ENCODE measurements around the gene TM4SF20. TPM values are rescaled to one million over a fixed set of nuclear protein-coding genes. Genes with fewer than 3 reads are reported as not detected.
"Not testable (repeated sequence)": the region's sequence is repeated elsewhere in the genome, so short reads cannot be mapped to it uniquely, and the experiment has no call there.

The TM4SF20 gene
- total RNA-seq, 1 donor: not detected

- TF ChIP-seq, protein P1, sequence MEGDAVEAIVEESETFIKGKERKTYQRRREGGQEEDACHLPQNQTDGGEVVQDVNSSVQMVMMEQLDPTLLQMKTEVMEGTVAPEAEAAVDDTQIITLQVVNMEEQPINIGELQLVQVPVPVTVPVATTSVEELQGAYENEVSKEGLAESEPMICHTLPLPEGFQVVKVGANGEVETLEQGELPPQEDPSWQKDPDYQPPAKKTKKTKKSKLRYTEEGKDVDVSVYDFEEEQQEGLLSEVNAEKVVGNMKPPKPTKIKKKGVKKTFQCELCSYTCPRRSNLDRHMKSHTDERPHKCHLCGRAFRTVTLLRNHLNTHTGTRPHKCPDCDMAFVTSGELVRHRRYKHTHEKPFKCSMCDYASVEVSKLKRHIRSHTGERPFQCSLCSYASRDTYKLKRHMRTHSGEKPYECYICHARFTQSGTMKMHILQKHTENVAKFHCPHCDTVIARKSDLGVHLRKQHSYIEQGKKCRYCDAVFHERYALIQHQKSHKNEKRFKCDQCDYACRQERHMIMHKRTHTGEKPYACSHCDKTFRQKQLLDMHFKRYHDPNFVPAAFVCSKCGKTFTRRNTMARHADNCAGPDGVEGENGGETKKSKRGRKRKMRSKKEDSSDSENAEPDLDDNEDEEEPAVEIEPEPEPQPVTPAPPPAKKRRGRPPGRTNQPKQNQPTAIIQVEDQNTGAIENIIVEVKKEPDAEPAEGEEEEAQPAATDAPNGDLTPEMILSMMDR (IDR thresholded peaks at IDR 0.05; ENCODE audit: insufficient read depth, low read length): no peak
- no peak for DNase-seq (ENCODE audit: low read depth)
- no peak overlapping the region for H3K4me3 ChIP-seq (ENCODE audit: low read depth, low read length)
Measured at GRCh38 chr2:227368574-227368973, 10.5 kb downstream of the TM4SF20 start.

GRCh38 chr2:227367427-227367795 lies 11.7 kb downstream of the TM4SF20 start:
- H3K4me3 ChIP-seq (ENCODE audit: low read depth, low read length): no peak overlapping the region
- DNase-seq (ENCODE audit: low read depth): no peak
- TF ChIP-seq, protein P1 (IDR thresholded peaks at IDR 0.05; ENCODE audit: insufficient read depth, low read length): no peak

GRCh38 chr2:227366769-227367426 lies 12.2 kb downstream of the TM4SF20 start:
- DNase-seq (ENCODE audit: low read depth): peak; percentile 99
- TF ChIP-seq, protein P1 (IDR thresholded peaks at IDR 0.05; ENCODE audit: insufficient read depth, low read length): no peak
- H3K4me3 ChIP-seq (ENCODE audit: low read depth, low read length): no peak overlapping the region

- TF ChIP-seq, protein P1 (IDR thresholded peaks at IDR 0.05; ENCODE audit: insufficient read depth, low read length): no peak
- DNase-seq (ENCODE audit: low read depth): peak; percentile 51
- H3K4me3 ChIP-seq (ENCODE audit: low read depth, low read length): no peak overlapping the region
Measured at GRCh38 chr2:227365833-227366232, 13.3 kb downstream of the TM4SF20 start.

DNA sequence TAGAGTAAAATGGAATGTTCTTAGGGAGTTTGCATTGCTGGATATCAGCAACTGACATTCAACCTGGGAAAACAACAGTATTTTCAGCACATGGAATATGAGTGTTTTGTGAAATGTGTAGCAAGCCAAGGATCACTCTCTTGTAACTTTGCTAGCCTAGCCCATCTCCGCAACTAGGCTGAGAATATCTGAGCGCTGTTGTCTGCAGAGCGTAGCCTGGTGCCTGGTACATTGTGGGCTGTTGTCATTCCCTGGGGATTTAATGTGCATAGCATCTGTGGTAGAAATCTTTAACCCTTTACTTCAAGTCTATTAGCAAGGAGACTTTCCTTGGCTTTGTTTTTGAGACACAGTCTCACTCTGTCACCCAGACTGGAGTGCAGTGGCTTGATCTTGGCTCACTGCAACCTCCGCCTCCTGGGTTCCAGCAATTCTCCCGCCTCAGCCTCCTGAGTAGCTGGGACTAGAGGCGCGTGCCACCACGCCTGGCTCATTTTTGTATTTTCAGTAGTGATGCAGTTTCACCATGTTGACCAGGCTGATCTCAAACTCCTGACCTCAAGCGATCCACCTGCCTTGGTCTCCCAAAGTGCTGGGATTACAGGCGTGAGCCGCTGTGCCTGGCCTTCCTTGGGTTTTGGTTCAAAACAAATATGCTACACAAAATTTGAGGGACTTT lies 14.4 kb downstream of the TM4SF20 start:
- not testable (repeated sequence) for H3K4me3 ChIP-seq (ENCODE audit: low read depth, low read length); DNase-seq (ENCODE audit: low read depth)

- TF ChIP-seq, protein P1 (IDR thresholded peaks at IDR 0.05; ENCODE audit: insufficient read depth, low read length): peak; percentile 11
- H3K4me3 ChIP-seq (ENCODE audit: low read depth, low read length): no peak overlapping the region
- no peak for DNase-seq (ENCODE audit: low read depth)
Measured at GRCh38 chr2:227363756-227364155, 15.3 kb downstream of the TM4SF20 start.

DNA sequence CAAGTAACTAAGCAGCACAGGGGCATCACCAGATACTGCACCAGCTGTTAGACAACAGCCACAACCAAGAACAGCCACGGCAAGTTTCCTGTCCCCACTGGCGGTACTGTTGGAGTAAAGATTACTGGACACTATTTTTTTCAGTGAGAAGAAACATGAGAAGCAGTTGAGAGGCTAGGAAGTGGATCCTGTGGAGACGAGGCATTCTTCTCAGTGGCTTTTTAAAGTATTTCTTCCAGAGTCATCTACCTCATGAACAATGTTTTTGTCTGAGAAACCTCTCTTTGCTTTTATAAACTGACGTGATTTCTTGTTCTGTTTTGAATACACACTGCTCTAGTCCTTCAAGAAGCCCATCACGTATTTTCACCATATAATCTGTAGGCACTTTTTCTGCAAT lies 18.8 kb downstream of the TM4SF20 start:
- DNase-seq (ENCODE audit: low read depth): no peak
- H3K4me3 ChIP-seq (ENCODE audit: low read depth, low read length): no peak overlapping the region
- TF ChIP-seq, protein P1 (IDR thresholded peaks at IDR 0.05; ENCODE audit: insufficient read depth, low read length): no peak
